Left ventricle myocardium inferior (tissue), 1 donor: ENCODE data around the gene ZCRB1. TPM values are rescaled to one million over a fixed set of nuclear protein-coding genes. Genes with fewer than 3 reads are reported as not detected.

Source experiments
- DNase-seq: peaks from one replicate; pipeline ENCODE4 v3.0.0-alpha.2; 2020
- H3K27ac ChIP-seq: fragments of 200-600 bp; replicated peaks from 2 replicates; pipeline ENCODE4 v1.8.0; 2021
- H3K27me3 ChIP-seq: fragments of 200-600 bp; 2 replicates; pipeline ENCODE4 v1.8.0; 2021; ENCODE audit warnings: low read depth
- H3K36me3 ChIP-seq: fragments of 200-600 bp; 2 replicates; pipeline ENCODE4 v1.8.0; 2021
- H3K4me1 ChIP-seq: fragments of 200-600 bp; 2 replicates; pipeline ENCODE4 v1.8.0; 2021
- H3K4me3 ChIP-seq: fragments of 200-600 bp; 2 replicates; pipeline ENCODE4 v1.8.0; 2021; ENCODE audit warnings: mild to moderate bottlenecking, moderate library complexity
- H3K9me3 ChIP-seq: fragments of 200-600 bp; replicated peaks from 2 replicates; pipeline ENCODE4 v1.8.0; 2021
- CTCF ChIP-seq: fragments of 200-600 bp; IDR thresholded peaks from 2 replicates; pipeline ENCODE4 v1.8.0; 2021; ENCODE audit warnings: antibody characterized with exemption, mild to moderate bottlenecking, borderline replicate concordance
- intact Hi-C: fragments of 100-400 bp; cut with micrococcal nuclease; formaldehyde crosslinking; loops from one replicate; pipeline ENCODE4 v1.11.0; 2022
- microRNA-seq: library from miRNA; unstranded; fragments of <30 nt; microRNA quantifications from one replicate; pipeline ENCODE4 v1.2.0, GENCODE V29; 2020
- total RNA-seq: library from RNA; stranded (reverse); fragmentation: NEBNext Ultra II Directional; extraction: Animal tissue kit (Norgen Biotek cat#: 25700); gene quantifications from one replicate; pipeline ENCODE4 v1.2.1, GENCODE V29; 2021
- donor health status: DM: no; HTN: yes; CAD: no; lungs with severe emphysema.

Gene ZCRB1
- total RNA-seq, 1 donor from 2014 or later = 64.6 TPM

DNA sequence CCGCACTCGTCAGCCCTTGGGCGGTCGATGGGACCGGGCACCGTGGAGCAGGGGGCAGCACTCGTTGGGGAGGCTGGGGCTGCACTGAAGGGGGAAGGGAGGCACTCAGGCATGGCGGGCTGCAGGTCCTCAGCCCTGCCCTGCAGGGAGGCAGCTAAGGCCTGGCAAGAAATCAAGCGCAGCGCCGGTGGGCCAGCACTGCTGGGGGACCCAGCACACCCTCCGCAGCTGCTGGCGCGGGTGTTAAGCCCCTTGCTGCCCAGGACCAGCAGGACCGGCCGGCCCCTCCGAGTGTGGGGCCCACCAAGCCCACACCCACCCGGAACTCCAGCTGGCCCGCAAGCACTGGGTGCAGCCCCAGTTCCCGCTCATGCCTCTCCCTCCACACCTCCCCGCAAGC is 52.2 kb downstream of the ZCRB1 start:
- intact Hi-C loops = no loop called here
- TF ChIP-seq CTCF = no peak
- Histone ChIP-seq H3K4me3 (no peak overlapping the region), H3K9me3 (peaks cover 5% of the 10 kb centered on the region), H3K4me1 (no peaks in the 10 kb centered on the region), H3K27ac (no peak overlapping the region), H3K36me3 (no peaks in the 10 kb centered on the region), H3K27me3 (no peaks in the 10 kb centered on the region)
- DNase-seq = no peak

- no peak for TF ChIP-seq CTCF
- no peak overlapping the region for H3K4me3 ChIP-seq
- H3K4me1 ChIP-seq = no peaks in the 10 kb centered on the region
- no peak for DNase-seq
- peaks cover 5% of the 10 kb centered on the region for H3K9me3 ChIP-seq
- no peaks in the 10 kb centered on the region for H3K36me3 ChIP-seq
- no peak overlapping the region for H3K27ac ChIP-seq
- H3K27me3 ChIP-seq = no peaks in the 10 kb centered on the region
- intact Hi-C loops = no loop called here
These were observed 55.3 kb downstream of the ZCRB1 start for GRCh38 chr12:42270596-42270995.

- Histone ChIP-seq H3K27me3 (no peaks in the 10 kb centered on the region), H3K36me3 (no peaks in the 10 kb centered on the region), H3K9me3 (no peaks in the 10 kb centered on the region), H3K4me1 (no peaks in the 10 kb centered on the region), H3K27ac (no peak overlapping the region), H3K4me3 (no peak overlapping the region)
- TF ChIP-seq CTCF = no peak
- intact Hi-C loops = no loop called here
- DNase-seq = no peak
These were observed 58.3 kb downstream of the ZCRB1 start for GRCh38 chr12:42267413-42268190.

DNA sequence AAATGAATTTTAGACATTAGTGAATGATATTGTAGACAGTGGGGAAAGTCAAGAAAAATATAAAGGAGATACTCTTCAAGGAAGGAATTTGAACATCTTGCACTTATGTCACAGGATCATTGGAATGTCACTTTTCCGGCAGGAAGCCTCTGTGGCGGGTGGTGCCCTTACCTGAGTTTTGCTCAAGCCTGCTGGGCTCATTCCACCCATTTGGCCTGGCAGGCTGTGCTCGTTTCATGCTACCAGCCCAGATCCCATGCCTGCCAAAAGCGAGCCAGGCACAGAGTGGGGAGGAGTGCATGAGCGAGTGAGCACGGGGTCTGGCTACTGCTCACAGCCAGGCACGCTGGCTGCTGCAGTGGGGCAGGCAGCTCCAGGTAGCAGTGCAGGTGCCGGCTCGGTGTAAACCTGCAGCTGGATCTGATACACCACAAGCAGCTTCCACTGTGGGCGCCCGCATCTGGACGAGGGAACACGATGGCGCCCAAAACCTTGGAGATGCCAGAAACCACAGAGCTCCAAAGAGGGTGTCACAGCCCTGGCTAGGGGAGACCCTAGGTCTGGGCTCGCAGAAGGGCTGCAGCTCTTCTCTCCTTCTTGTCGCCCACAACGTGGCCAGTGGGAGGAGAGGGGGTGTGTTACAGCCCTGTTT is 59.2 kb downstream of the ZCRB1 start:
- no peaks in the 10 kb centered on the region for H3K4me1 ChIP-seq
- H3K4me3 ChIP-seq = no peak overlapping the region
- DNase-seq = no peak
- no peaks in the 10 kb centered on the region for H3K36me3 ChIP-seq
- no peak for TF ChIP-seq CTCF
- no peaks in the 10 kb centered on the region for H3K9me3 ChIP-seq
- H3K27me3 ChIP-seq = no peaks in the 10 kb centered on the region
- intact Hi-C loops = no loop called here
- no peak overlapping the region for H3K27ac ChIP-seq

GRCh38 chr12:42262271-42262670 is 63.6 kb downstream of the ZCRB1 start:
- no peak for DNase-seq
- no peak for TF ChIP-seq CTCF
- Histone ChIP-seq H3K4me3 (no peak overlapping the region), H3K9me3 (no peaks in the 10 kb centered on the region), H3K27ac (no peak overlapping the region), H3K36me3 (no peaks in the 10 kb centered on the region), H3K4me1 (no peaks in the 10 kb centered on the region), H3K27me3 (no peaks in the 10 kb centered on the region)
- intact Hi-C loops = no loop called here

Small RNA genes lying within 50 kb of the gene (microRNA-seq; reads per million reads assigned to microRNA genes)
- gene MIR7851 = not detected

Other genes starting within 250 kb of the ZCRB1 start
- 5.4 TPM for gene GXYLT1, start 181.2 kb downstream of the ZCRB1 start, total RNA-seq
- gene YAF2, start 87.8 kb downstream of the ZCRB1 start, total RNA-seq = 88.1 TPM
- gene PPHLN1, start 73 bp upstream of the ZCRB1 start, total RNA-seq = 31.4 TPM